Measurements from ENCODE around the gene SYK. TPM values are rescaled to one million over a fixed set of nuclear protein-coding genes. Genes with fewer than 3 reads are reported as not detected.

Gene SYK
- total and polyA plus RNA-seq, 2 of the 4 experiments (the other 2 are of a cell fraction) = not detected

DNA sequence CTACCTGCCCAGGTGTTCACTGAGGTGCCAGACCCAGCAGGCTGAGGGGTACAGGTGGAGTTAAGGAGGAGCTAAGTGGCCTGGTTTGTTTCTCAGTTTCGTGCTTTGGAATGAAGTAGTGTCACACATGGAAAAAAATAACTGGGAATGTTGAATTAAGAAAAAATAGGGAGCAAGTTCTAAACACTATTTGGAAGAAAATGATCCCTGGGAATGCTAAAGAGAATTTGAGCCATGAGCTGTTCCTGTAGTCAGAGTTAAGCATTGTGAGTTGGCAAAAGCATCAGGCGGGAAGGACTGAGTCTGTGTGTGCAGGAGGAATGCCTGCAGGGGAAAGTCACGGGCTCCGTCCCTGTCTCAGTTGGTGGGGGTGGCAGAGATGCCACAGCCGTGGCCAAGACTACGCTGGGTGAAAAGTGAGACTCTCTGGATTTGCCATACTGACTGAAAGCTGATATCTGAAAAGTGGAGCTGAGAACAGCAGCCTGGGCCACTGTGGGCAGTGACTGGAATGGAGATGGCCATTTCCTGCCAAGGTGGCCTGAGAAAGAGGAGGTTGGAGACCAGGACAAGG lies 37.0 kb downstream of the SYK start:
- Histone ChIP-seq H4K20me1 (ENCODE audit: insufficient read depth, low read length) (no peaks in the 10 kb centered on the region), H2BK15ac (ENCODE audit: low read depth, low read length) (no peak overlapping the region), H3K56ac (ENCODE audit: extremely low read depth, insufficient read depth, low read length) (no peak overlapping the region), H4K8ac (ENCODE audit: low read depth in 2 of 2, low read length in 2 of 2) (no peak overlapping the region), H4K91ac (ENCODE audit: insufficient read depth, low read depth, low read length) (no peak overlapping the region), H2BK20ac (ENCODE audit: low read depth, low read length) (no peak overlapping the region), H3K9me3 (ENCODE audit: control insufficient read depth, insufficient read depth, low read length) (no peaks in the 10 kb centered on the region), H3K18ac (ENCODE audit: low read depth, low read length) (no peak overlapping the region), H3K4me2 (ENCODE audit: low read depth, low read length) (no peak overlapping the region), H4K5ac (ENCODE audit: low read depth, low read length) (no peak overlapping the region), H3K4me1 (ENCODE audit: control insufficient read depth, insufficient read depth, low read length) (no peaks in the 10 kb centered on the region), H2AK9ac (replicated peaks; ENCODE audit: low read depth, low read length, poor library complexity) (no peak overlapping the region), H3K36me3 (ENCODE audit: control insufficient read depth, insufficient read depth, low read length) (no peaks in the 10 kb centered on the region), H3K23ac (ENCODE audit: low read depth, low read length) (no peak overlapping the region), H3K4ac (ENCODE audit: low read depth, low read length) (no peak overlapping the region), H3K9me1 (ENCODE audit: insufficient read depth, low read length) (peaks cover 3% of the 10 kb centered on the region; the same call in 1 of the 2 replicates), H2BK5ac (ENCODE audit: low read depth, low read length, poor library complexity, severe bottlenecking) (no peak overlapping the region), H3K9ac (ENCODE audit: low read depth, low read length) (no peak overlapping the region), H2AFZ (replicated peaks; ENCODE audit: low read length, poor library complexity) (no peak overlapping the region), H3K79me1 (ENCODE audit: low read depth in 1 of 2, low read length in 2 of 2) (no peaks in the 10 kb centered on the region), H3K27me3 (ENCODE audit: control insufficient read depth, insufficient read depth, low read length) (no peaks in the 10 kb centered on the region), H3K14ac (replicated peaks; ENCODE audit: low read depth, low read length) (no peak overlapping the region), H2BK120ac (ENCODE audit: low read depth, low read length) (no peak overlapping the region), H2AK5ac (ENCODE audit: low read depth, low read length) (no peak overlapping the region), H3K27ac (ENCODE audit: insufficient read depth, low read length) (no peak overlapping the region), H3K4me3 (ENCODE audit: insufficient read depth, low read depth, low read length) (no peak overlapping the region)
- dilution Hi-C loops (cut with HindIII; ENCODE audit: low sequenced_read_pairs, unreplicated experiment) (no loop called here), intact Hi-C loops (cut with micrococcal nuclease) (no loop called here), in situ Hi-C loops (cut with MboI; ENCODE audit: low sequenced_read_pairs) (no loop called here)
- no peak for TF ChIP-seq CHD1 (IDR thresholded peaks at IDR 0.05; ENCODE audit: low read depth, low read length)
- no peak for TF ChIP-seq SMC3 (IDR thresholded peaks at IDR 0.05; ENCODE audit: low read depth, low read length)
- WGBS, 2 experiments (ENCODE audit: extremely low coverage in 2 of 2, insufficient read length in 1 of 2) = 35% methylated on average over 5 of the region's 6 CpGs; no CpG with 5 or more reads in 1 of the 2 experiments
- no peak for ATAC-seq (ENCODE audit: low read depth)
- POLR2A ChIA-PET (ENCODE audit: unreplicated experiment) = no interaction called here
- no TSS peak for BruUV-seq (replicated peaks)
- DNase-seq = no peak
- CTCF ChIA-PET = no interaction called here
